Chondrocyte (in vitro differentiated cells): ENCODE measurements around the gene MFN2. TPM values are rescaled to one million over a fixed set of nuclear protein-coding genes. Genes with fewer than 3 reads are reported as not detected.

Experiments
- DNase-seq: peaks from one replicate; pipeline ENCODE4 v3.0.0; 2021; ENCODE audit warnings: mixed read lengths, low spot score
- H3K27ac Mint-ChIP-seq: one replicate; pipeline ENCODE4 v1.8.0; 2021; ENCODE audit warnings: mild to moderate bottlenecking, moderate library complexity, mixed read lengths; ENCODE audit not compliant: unreplicated experiment
- H3K27me3 Mint-ChIP-seq: 2 replicates; pipeline ENCODE4 v1.8.0; 2021; ENCODE audit warnings: low read depth, mixed read lengths
- H3K36me3 Mint-ChIP-seq: 2 replicates; pipeline ENCODE4 v1.8.0; 2021; ENCODE audit warnings: low read depth, mixed read lengths
- H3K4me1 Mint-ChIP-seq: 2 replicates; pipeline ENCODE4 v1.8.0; 2021; ENCODE audit warnings: low read depth, mild to moderate bottlenecking, mixed read lengths
- H3K4me3 Mint-ChIP-seq: one replicate; pipeline ENCODE4 v1.8.0; 2021; ENCODE audit warnings: mild to moderate bottlenecking, moderate library complexity, mixed read lengths; ENCODE audit not compliant: unreplicated experiment
- H3K9me3 Mint-ChIP-seq: 2 replicates; pipeline ENCODE4 v1.8.0; 2021; ENCODE audit warnings: low read depth, mixed read lengths
- CTCF ChIP-seq: fragments of 200-600 bp; sonication (generic); IDR thresholded peaks from 2 replicates; pipeline ENCODE4 v1.5.0; 2021; ENCODE audit warnings: antibody characterized with exemption, mild to moderate bottlenecking, moderate library complexity
- microRNA-seq: library from miRNA; unstranded; fragments of <30 nt; microRNA quantifications from one replicate; pipeline ENCODE4 v1.2.0, GENCODE V29; 2020; ENCODE audit warnings: borderline number of aligned reads
- total RNA-seq: library from RNA; stranded (reverse); gene quantifications from 3 replicates; pipeline ENCODE4 v1.2.1, GENCODE V29; 2021

The MFN2 gene
- total RNA-seq, 1 donor from 2014 or later: 56.6 TPM

GRCh38 chr1:12060500-12060899 lies 80.3 kb downstream of the MFN2 start:
- Mint-ChIP-seq H3K4me3 (no peak overlapping the region), H3K27ac (no peak overlapping the region), H3K4me1 (peaks cover 5% of the 10 kb centered on the region), H3K9me3 (no peaks in the 10 kb centered on the region), H3K27me3 (peaks cover 32% of the 10 kb centered on the region), H3K36me3 (peaks cover 4% of the 10 kb centered on the region)
- TF ChIP-seq CTCF: no peak
- no peak for DNase-seq

Small RNA genes lying within 50 kb of the gene (microRNA-seq; reads per million reads assigned to microRNA genes)
- gene MIR6729: not detected

Other genes starting within 250 kb of the MFN2 start
- gene AGTRAP, start 244.3 kb upstream of the MFN2 start, total RNA-seq: 19.8 to 25.5 TPM (median 23.8 TPM) in 3 replicates
- 0.36 TPM in 1 of 3 replicates, not detected in the others for gene C1orf167, start 218.3 kb upstream of the MFN2 start, total RNA-seq
- 18.2 to 23.3 TPM (median 22.3 TPM) in 3 replicates for gene MTHFR, start 174.5 kb upstream of the MFN2 start, total RNA-seq
- 20.7 to 22.2 TPM (median 21.7 TPM) in 3 replicates for gene CLCN6, start 174.3 kb upstream of the MFN2 start, total RNA-seq
- not detected in 3 replicates for gene NPPA, start 132.7 kb upstream of the MFN2 start, total RNA-seq
- not detected in 3 replicates for gene NPPB, start 121.5 kb upstream of the MFN2 start, total RNA-seq
- 46.3 to 51.4 TPM (median 47.6 TPM) in 3 replicates for gene KIAA2013, start 54.0 kb upstream of the MFN2 start, total RNA-seq
- 344 to 509 TPM (median 477 TPM) in 3 replicates for gene PLOD1, start 45.7 kb upstream of the MFN2 start, total RNA-seq
- gene MIIP, start 39.1 kb downstream of the MFN2 start, total RNA-seq: 14.5 to 17.8 TPM (median 17.7 TPM) in 3 replicates
- not detected in 3 replicates for gene TNFRSF8, start 82.9 kb downstream of the MFN2 start, total RNA-seq
- gene TNFRSF1B, start 186.5 kb downstream of the MFN2 start, total RNA-seq: 0.22 TPM in 1 of 3 replicates, not detected in the others
- 39.4 to 51.2 TPM (median 40.0 TPM) in 3 replicates for gene VPS13D, start 249.6 kb downstream of the MFN2 start, total RNA-seq